ENCODE results near the gene ARHGEF19. TPM values are rescaled to one million over a fixed set of nuclear protein-coding genes. Genes with fewer than 3 reads are reported as not detected.

ARHGEF19 gene
- total RNA-seq, 1 donor from 2014 or later = 2.0 TPM

DNA sequence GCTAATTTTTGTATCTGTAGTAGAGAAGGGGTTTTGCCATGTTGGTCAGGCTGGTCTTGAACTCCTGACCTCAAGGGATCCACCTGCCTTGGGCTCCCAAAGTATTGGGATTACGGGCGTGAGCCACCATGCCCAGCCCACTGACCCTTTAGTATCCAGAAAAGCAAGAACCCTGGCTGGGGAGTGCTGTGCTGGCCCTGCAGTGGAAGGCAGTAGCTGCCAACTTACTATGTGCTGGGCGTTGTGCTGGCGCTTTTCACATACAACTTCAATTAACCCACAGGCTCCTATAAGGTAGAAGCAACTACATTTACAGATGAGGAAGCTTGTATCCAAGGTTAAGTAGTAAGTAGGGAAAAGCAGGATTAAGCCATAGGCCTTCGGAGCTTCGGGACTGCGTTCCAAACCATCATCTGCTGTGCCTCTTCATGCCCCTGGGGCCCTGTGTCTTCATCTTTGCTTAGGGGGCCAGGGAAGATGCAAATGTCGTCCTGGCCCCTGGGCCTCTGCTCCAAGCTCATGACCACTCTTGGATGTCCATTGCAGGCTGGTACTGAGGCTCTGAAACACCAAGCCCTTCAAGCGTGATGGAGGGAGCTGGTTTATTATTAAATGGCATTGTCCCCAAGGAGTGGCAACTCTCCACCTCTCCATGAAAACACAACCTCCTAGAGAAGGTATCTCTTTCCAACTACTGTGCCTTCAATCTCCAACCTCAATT lies 33.2 kb upstream of the ARHGEF19 start:
- intact Hi-C loops (cut with micrococcal nuclease) = no loop called here
- ATAC-seq (no peak), DNase-seq (no peak)

DNA sequence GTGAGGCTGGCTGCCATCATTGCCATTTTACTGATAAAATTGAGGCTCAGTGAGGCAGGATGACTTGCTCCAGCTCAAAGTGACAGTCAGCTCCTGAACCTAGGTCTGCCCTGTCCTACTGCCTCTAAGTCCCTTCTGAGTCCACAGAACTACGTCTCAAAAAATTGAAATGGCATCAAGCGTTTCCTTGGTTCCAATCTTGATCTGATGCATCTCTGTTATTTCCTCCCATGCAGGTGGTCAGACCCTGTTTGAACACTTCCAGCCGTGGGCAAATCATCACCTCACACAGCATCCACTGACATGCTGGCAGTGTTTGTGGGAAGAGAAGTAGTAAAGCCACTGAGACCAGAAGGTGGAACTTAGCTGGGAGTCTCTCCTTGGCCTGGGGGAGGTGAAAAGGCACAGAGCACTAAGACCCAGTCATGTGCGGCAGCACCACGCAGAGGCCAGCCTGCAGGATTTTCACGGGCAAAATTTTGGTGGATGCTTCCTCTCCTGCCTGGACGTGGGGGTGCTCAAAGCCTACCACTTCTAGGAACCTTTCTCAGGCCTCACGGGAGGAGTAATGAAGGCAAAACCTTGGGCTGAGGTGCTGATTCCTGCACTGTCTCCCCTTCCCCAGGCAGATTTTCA lies 32.3 kb upstream of the ARHGEF19 start:
- ATAC-seq (no peak), DNase-seq (no peak)
- intact Hi-C loops (cut with micrococcal nuclease) = no loop called here

DNA sequence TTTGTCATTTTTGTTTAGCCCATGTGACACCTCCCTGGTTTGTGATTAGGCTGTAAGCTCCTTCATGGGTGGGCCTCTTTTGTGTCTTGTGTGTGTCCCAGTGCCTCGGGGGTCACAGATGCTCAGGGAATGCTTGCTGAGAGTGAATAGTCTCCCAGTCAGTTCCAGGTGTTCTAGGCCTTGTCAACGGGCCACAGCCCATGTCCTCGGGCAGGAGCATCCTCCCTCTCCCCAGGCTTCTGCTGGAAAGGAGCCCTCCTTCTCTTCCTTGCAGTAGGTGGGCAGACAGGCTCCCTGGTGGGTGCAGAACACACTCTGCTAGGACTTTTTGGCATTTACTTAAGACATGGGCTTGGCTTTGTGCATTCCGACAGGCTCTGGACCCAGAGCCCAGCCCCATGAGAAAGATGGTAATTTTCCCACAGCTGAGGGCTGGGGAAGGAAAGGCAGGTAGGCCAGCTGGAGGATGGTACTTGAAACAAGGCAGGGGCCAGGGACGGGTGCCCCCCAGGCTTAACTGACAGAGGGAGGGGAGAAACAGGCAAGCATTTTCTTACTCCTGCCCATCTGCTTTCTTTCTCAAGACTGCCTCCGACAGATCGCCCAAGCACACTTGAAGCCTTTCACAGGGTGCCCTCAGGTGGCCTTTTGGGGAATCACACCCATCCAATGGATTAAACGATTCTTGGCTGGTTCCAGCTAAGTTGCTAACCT lies 31.6 kb upstream of the ARHGEF19 start:
- DNase-seq (peak; percentile 79), ATAC-seq (peak; percentile 16)
- intact Hi-C loops (cut with micrococcal nuclease) = no loop called here

DNA sequence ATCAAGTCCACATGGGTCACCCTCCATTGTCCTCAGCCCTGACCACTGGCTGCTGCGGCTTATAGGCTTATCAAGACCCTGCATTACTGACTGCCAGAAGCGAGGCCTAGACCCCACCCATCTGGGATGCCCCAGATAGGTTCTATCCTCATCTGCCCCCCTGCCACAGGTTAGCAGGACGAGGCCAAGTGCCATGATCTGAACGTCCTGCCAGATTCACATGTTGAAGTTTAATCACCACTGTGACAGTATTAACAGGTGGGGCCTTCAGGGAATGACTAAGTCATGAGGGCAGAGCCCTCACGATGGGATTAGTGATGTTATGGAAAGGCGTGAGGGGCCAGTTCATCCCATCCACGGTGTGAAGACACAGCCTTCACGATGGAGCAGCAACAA lies 30.8 kb upstream of the ARHGEF19 start:
- intact Hi-C loops (cut with micrococcal nuclease) = no loop called here
- ATAC-seq (no peak), DNase-seq (no peak)

DNA sequence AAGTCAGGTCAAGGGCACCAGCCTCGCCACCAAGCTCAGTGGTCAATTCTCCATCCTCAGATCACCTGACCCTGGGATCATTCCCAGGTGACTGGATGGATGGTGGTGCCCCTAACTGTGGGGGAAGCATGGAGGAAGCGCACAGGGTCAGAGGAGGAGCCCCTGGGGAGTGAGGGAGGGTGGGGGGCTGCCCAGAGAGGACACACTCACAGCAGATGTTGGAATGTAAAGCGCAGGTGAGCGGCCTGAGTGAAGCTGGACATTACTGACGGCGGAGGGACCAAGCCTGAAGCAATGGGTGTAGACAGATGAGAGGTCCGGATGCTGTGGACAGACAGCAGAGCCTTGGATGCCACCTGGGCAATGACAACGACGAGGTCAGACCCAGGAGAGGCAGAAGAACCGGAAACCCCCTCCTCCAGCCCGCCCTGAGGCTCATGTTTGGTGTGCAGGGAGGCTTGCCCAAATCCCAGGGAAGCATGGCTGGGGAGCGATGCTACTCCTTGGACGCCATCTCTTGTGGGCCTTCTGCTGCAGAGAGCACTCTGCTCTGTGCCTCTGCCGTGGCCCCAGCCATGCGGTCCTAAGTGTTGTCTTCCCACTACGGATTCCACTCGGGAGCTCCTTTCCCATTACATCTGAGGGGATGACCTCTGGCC lies 30.2 kb upstream of the ARHGEF19 start:
- no peak for DNase-seq
- no peak for ATAC-seq
- intact Hi-C loops (cut with micrococcal nuclease) = no loop called here

DNA sequence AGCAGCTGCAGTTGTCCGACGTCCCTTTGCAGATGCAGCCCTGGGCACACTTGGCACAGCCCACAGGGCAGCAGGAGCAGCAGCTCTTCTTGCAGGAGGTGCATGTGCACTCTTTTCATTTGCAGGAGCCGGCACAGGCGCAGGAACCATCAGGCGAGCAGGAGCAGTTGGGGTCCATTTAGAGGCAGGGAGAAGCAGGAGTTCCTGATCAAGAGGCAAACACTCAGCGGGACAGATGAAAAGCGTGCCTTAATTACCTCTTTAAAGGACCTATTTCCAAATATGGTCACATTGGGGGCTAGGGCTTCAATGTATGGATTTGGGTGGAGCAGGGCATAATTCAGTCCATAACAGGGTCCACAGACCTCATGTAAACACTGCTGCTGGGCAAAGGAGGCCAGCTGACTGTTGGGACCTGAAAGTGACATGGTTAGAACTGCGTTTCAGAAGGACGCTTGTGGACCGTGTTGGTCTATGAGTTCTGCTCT lies 28.8 kb upstream of the ARHGEF19 start:
- intact Hi-C loops (cut with micrococcal nuclease) = no loop called here
- ATAC-seq = no peak
- peak; percentile 14 for DNase-seq

DNA sequence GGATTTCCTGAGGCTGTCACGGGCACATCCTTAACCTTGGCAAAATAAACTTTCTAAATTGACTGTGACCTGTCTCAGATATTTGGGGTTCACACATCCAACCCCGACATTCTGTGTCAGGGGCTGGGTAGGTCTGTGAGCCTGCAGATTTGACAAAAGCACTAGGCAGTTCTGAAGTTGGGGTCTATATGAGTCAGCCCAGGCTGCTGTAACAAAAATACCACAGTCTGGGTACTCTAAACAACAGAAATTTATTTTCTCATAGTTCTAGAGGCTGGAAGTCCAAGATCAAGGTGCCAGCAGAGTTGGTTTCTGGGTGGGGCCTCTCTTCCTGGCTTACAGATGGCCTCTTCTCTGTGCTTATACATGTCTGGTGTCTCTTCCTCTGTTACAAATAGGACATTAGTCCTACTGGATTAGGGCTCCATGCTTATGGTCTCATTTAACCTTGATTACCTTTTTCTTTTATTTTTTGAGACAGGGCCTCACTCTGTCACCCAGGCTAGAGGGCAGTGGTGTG lies 27.6 kb upstream of the ARHGEF19 start:
- ATAC-seq = no peak
- intact Hi-C loops (cut with micrococcal nuclease) = no loop called here
- DNase-seq = no peak

DNA sequence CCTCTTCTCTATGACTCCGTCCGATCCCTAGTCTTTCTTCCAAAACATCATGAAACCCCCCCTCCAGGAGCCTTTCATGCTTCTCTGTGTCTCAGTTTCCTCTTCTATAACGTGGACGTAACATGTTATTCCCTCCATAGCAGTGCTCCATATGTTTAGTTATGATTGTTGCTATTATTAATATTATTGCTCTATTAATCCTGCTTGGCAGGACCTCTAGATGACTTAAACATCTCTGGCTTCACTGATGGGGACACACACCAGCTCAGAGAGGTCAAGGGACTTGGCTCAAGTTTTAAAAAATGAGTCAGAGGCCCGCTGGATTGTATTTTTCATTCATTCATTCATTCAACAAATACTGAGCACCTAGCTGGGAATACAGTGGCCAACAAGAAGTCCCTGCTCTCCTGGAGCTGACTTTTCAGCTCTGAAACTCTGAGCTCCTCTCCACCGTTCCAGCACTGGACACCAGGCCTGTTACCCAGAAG lies 24.9 kb upstream of the ARHGEF19 start:
- intact Hi-C loops (cut with micrococcal nuclease) = no loop called here
- peak; percentile 5 for DNase-seq

DNA sequence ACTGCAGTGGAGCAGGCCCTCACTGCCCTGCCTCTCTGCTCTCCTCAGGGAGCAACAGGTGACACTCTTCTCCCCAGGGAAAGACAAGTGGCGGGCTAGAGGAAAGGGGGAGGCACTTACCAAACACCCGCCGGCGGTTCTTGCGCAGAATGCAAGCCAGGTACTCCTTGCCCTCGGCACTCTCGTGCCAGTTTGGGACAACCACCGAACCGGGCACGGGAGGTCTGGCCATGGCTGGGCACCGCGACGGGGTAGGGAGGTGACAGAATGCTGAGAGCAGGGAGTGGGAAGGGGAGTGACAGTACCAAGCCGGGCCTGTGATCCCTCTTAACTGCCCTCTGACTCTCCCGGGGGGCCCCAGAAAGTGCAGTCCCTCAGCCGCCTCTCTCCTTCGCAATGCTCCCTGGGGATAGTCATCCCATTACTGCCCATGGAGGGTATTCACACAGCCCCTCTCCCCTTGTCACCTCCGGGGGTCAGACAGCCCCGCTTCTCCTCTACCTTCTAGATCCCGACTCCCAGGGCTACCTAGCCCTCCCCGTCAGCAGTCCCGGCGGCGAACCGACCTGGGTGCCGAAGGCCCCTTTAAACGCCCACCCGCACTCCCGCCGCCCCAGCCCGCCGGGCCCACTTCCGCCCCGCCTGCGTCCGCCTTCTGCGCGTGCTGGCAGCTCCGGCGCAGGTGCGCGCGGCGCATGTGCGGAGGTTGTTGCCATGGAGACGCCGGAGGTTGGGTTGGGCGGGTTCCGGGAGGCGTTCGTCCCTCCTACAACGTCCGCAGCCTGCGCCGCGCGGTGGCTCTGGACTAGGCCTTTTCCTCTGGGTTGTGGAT lies 24.3 kb upstream of the ARHGEF19 start, which contains the start of gene CPLANE2:
Gene CPLANE2 (minus strand): TSS at position 673 of the 832 bp plus-strand sequence. CDS start 441 bp downstream, at position 232.
- ATAC-seq (peak; percentile 96), DNase-seq (peak; percentile 97)
- intact Hi-C loops (cut with micrococcal nuclease) = no loop called here

More for the DNA sequence above, 24.9 kb upstream of the ARHGEF19 start:
- ATAC-seq = no peak

DNA sequence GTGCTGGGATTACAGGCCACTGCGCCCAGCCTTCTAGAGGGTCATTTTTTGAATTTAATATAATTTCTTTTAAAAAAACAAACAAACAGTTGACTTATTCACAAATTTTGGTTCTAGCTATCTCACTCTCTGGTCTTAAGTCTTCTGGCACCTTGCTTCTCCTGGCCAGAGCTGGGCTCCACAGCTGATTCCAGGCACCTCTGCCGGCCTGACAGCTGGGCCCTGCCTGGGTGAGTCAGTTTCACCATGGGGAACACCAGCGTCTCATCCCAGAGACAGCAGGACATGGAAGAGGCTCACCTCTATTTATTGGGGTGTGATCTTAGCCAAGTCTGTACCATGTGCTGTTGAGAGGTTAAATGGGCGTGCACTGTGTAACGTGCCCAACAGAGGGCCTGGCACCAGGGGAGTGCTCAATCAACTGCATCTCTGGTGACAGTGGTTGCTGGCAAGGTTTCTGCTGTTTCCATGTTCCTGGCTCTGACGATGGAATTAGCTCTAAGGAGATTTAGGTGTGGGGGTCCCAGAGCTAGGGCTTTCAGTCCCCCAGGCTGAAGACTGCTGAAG lies 23.6 kb upstream of the ARHGEF19 start:
- ATAC-seq = peak; percentile 69
- intact Hi-C loops (cut with micrococcal nuclease) = no loop called here
- DNase-seq = peak; percentile 52

DNA sequence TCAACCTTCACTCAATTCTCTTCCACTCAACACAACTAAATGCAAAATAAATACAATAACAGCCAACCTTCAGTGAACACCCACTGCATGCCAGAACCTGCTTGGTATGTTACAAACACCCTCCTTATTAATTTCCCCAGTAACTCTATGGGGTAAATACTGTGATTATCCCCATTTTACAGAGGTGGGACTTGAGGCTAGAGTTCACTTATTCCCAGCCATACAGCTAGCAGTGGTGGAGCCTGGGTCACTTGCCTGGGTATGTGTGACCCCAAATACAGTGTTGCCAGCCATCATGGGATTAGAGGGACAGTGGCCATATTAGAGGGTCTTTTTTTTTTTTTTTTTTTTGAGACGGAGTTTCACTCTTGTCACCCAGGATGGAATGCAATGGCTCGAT lies 22.9 kb upstream of the ARHGEF19 start:
- DNase-seq (peak; percentile 6), ATAC-seq (no peak)
- intact Hi-C loops (cut with micrococcal nuclease) = no loop called here

DNA sequence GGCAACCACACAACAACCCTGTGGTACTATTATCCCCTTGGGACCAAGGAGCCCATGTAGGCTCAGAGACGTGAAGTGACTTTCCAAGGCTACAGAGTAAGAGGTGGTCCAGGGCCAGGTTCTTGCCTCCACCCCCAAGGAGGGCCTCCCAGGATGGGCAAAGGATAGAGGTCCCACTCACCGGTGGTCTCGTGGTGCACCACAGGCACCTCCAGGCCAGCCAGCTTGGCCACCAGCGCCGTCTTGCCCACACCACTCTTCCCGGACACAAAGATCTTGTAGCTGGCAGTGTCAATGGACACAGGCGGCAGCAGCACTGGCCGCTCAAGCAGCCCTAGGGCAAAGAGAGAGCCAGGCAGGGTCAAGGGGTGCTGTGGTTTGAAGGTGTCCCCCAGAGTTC lies 21.0 kb upstream of the ARHGEF19 start:
- DNase-seq = peak; percentile 16
- ATAC-seq = no peak
- intact Hi-C loops (cut with micrococcal nuclease) = no loop called here

DNA sequence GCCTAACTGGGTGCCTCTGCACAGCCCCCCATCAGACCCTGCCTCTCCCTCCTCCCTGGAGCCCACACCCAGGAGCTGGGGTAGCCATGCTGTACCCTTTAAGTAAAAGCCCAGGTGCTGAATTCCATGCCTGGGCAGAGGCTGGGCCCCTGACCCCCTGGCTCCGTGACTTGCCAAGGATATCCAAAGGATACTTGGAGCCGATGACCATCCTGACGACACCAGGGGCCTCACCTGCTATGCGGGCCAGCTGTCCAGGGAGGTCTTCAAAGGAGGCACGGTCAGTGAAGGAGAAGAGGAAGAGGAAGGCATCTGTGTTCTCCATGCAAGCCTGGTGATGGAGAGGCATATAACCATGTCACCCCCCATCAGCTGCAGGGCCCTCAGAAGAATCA lies 19.9 kb upstream of the ARHGEF19 start:
- intact Hi-C loops (cut with micrococcal nuclease) = no loop called here
- no peak for ATAC-seq
- peak; percentile 15 for DNase-seq

DNA sequence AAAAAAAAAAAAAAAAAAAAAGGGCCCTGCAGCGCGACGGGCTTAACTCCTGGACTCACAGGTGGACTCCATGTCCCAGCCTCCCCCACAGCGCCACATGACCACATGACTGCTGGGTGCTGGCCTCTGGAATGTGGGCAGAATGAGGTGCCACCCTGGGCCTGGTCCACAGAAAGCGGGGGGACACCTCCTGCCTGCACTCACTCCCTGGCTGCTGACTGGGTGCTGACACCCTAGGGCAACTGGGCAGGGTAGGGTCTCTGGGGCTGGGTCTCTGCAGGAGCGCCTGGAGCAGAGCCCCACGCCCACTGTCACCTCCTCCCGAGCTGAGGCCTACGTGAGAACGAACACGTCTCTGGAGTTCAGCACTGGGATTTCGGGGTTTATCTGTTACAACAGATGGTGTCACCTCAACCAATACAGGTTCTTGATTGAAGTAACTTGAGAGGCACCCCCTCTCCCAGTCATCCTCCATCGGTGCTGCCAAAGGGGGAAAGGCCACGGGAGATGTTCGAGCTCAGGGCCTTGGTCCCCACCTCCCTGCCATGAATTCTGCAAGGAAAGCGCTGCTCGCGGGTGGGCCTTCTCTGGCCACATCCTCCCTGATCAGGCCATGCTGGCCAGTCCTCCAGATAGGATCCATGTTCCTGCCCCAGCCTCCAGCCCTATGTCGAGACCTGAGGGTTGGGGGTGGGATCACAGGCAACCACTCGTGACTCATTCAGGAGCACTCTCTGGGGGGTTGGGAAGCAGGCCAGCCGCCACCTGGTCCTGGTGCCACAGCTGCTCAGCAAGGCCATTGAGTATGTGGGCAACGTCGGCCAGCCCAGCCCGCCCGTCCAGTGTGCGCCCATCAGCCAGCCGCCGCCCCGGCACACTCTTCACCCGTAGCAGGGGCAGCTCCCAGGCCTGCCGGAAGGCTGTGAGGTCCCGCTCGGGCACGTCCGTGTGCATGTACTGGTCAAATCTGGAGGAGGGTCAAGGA lies 19.2 kb upstream of the ARHGEF19 start:
- DNase-seq (peak; percentile 25), ATAC-seq (no peak)
- intact Hi-C loops (cut with micrococcal nuclease) = no loop called here

DNA sequence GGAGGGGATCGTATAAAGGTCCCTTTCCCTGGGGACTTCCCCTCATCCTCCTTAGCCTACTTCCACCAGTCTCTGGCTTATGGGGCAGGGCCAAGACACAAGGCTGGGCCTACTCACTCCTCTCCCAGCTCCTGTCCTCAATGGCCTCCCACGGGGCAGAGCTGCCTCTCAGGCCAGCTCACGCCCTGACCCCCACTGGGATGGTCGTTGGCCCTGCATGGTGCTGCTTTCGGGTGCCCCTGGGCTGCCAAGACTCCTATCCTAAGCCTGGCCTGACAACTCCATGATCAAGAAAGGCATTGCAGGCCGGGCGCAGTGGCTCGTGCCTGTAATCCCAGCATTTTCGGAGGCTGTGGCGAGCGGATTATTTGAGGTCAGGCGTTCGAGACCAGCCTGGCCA lies 18.3 kb upstream of the ARHGEF19 start:
- ATAC-seq (no peak), DNase-seq (peak; percentile 25)
- intact Hi-C loops (cut with micrococcal nuclease) = no loop called here

DNA sequence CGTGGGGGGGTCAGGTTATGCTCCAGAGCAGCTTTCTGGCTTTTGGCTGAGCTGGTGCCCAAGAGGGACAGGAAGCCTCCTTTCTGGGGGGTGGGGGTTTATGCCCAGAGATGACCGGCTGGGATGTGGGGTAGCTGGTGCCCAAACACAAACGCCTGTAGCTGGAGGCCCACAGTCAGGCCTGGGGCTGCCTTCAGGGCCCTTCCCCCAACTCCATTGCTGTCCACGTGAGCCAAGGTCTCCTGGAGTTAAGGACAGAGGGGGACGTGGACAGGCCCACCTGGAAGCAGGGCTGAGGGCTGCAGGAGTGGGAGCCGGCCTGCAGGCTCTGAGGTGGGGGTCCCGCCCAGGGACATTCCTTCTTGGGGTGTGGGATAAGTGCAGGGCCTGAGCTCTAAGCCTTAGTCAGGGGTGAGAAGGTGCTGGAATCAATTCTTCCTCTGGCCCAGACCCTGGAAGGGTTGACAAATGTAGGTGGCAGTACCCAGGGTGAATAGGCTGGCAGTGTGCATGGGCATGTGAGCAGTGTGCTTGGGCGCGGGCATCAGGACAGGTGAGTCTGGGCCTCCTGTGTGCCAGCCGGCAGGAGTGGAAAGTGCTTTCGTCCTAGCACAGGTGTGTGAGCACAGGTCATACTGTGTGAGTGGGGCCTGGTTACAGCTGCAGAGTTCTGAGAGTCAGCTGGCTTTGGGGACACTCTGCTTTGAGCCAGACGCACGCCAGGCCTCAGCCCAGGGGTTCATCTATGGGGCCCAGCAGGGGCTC lies 17.7 kb upstream of the ARHGEF19 start:
- intact Hi-C loops (cut with micrococcal nuclease) = no loop called here
- DNase-seq (peak; percentile 10), ATAC-seq (no peak)
